Neuron (in vitro differentiated cells): Measurements from ENCODE around the gene ABCF3.

ENCODE experiments used
- H2AFZ ChIP-seq: one replicate; pipeline ENCODE4 v1.6.1; 2013; ENCODE audit warnings: low read depth, mild to moderate bottlenecking, inconsistent platforms, low read length, moderate library complexity
- H3K27me3 ChIP-seq: one replicate; pipeline ENCODE4 v1.6.1; 2013; ENCODE audit warnings: low read length; ENCODE audit not compliant: insufficient read depth
- H3K36me3 ChIP-seq: one replicate; pipeline ENCODE4 v1.6.1; 2013; ENCODE audit warnings: low read length; ENCODE audit not compliant: insufficient read depth
- H3K4me1 ChIP-seq: one replicate; pipeline ENCODE4 v1.6.1; 2013; ENCODE audit warnings: low read length; ENCODE audit not compliant: insufficient read depth
- H3K4me3 ChIP-seq: 2 replicates; pipeline ENCODE4 v1.5.1; 2013; ENCODE audit warnings: mild to moderate bottlenecking, low read length, moderate library complexity
- H3K9me3 ChIP-seq: one replicate; pipeline ENCODE4 v1.6.1; 2013; ENCODE audit warnings: low read length

ABCF3 gene

GRCh38 chr3:184241447-184242296 lies 55.7 kb downstream of the ABCF3 start:
- no peak overlapping the region for H3K4me3 ChIP-seq
- no peaks in the 10 kb centered on the region for H3K4me1 ChIP-seq
- peaks cover 10% of the 10 kb centered on the region for H3K27me3 ChIP-seq
- peaks cover 37% of the 10 kb centered on the region for H3K36me3 ChIP-seq
- no peak overlapping the region for H2AFZ ChIP-seq
- no peaks in the 10 kb centered on the region for H3K9me3 ChIP-seq

GRCh38 chr3:184242297-184242685 lies 56.3 kb downstream of the ABCF3 start:
- H3K9me3 ChIP-seq = no peaks in the 10 kb centered on the region
- H2AFZ ChIP-seq = no peak overlapping the region
- H3K36me3 ChIP-seq = peaks cover 37% of the 10 kb centered on the region
- no peak overlapping the region for H3K4me3 ChIP-seq
- H3K4me1 ChIP-seq = no peaks in the 10 kb centered on the region
- H3K27me3 ChIP-seq = peaks cover 4% of the 10 kb centered on the region
